ENCODE data around the gene PDE11A. TPM values are rescaled to one million over a fixed set of nuclear protein-coding genes. Genes with fewer than 3 reads are reported as not detected.

Gene PDE11A
- total and polyA plus RNA-seq, 2 experiments from 2014 or later, result 0.08 to 0.73 TPM

DNA sequence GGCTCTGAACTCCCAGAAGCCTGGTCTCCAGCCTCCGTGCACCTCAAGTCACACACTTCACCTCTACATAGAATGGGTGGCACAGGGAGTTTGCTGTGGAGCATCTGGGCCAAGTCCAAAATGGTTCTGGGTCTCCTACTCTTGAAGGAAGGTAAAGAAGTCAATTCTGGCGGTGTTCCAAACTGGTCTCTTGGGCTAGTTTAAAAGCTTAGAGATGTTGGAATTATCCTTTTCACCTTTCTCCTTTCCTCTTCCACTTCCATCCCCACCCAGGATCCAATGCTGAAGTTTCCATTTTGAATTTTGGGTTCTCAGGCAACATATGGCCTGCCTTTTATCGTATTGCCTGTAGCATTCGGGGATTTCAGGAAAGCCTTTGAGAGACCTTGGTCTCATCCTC lies 325.2 kb downstream of the PDE11A start:
- Histone ChIP-seq H4K20me1 (replicated peaks; ENCODE audit: insufficient read depth) (peaks cover 5% of the 10 kb centered on the region), H3K27me3 (ENCODE audit: insufficient read depth) (peaks cover 3% of the 10 kb centered on the region; the same call in 1 of the 2 replicates), H3F3A (replicated peaks; ENCODE audit: low read depth) (no peaks in the 10 kb centered on the region), H3K79me2 (replicated peaks; ENCODE audit: insufficient read depth) (no peaks in the 10 kb centered on the region), H3K4me2 (no peak overlapping the region), H3K36me3 (ENCODE audit: insufficient read depth) (no peaks in the 10 kb centered on the region), H3K4me3 (no peak overlapping the region), H3K9me2 (ENCODE audit: insufficient read depth) (no peaks in the 10 kb centered on the region), H3K27ac (ENCODE audit: low read depth) (no peak overlapping the region), H2AFZ (no peak overlapping the region), H3K4me1 (ENCODE audit: insufficient read depth) (no peaks in the 10 kb centered on the region; the same call in 1 of the 2 replicates)
- Mint-ChIP-seq H3K27ac (no peak overlapping the region), H3K4me3 (no peak overlapping the region), H3K9me3 (no peaks in the 10 kb centered on the region), H3K27me3 (ENCODE audit: insufficient read depth, low read depth, poor library complexity) (no peaks in the 10 kb centered on the region), H3K36me3 (ENCODE audit: low read depth) (no peaks in the 10 kb centered on the region), H3K4me1 (peaks cover 5% of the 10 kb centered on the region; the same call in 2 of the 3 replicates)
- TF ChIP-seq EZH2 (IDR thresholded peaks at IDR 0.05; ENCODE audit: low read depth, unreplicated experiment) (no peak), POLR2AphosphoS5 (IDR thresholded peaks at IDR 0.05; ENCODE audit: low read depth) (no peak), STAT1 (IDR thresholded peaks at IDR 0.05; ENCODE audit: unreplicated experiment) (no peak), ZNF114 (CRISPR knock-in tag; IDR thresholded peaks at IDR 0.05) (no peak), EZH2phosphoT487 (IDR thresholded peaks at IDR 0.05; ENCODE audit: unreplicated experiment) (no peak), NANOG (IDR thresholded peaks at IDR 0.05; ENCODE audit: borderline replicate concordance) (no peak), ZNF331 (CRISPR knock-in tag; IDR thresholded peaks at IDR 0.05; ENCODE audit: low read depth) (no peak), CREB1 (CRISPR knock-in tag; IDR thresholded peaks at IDR 0.05; ENCODE audit: low read depth) (no peak)
- TF ChIP-seq, protein P1, sequence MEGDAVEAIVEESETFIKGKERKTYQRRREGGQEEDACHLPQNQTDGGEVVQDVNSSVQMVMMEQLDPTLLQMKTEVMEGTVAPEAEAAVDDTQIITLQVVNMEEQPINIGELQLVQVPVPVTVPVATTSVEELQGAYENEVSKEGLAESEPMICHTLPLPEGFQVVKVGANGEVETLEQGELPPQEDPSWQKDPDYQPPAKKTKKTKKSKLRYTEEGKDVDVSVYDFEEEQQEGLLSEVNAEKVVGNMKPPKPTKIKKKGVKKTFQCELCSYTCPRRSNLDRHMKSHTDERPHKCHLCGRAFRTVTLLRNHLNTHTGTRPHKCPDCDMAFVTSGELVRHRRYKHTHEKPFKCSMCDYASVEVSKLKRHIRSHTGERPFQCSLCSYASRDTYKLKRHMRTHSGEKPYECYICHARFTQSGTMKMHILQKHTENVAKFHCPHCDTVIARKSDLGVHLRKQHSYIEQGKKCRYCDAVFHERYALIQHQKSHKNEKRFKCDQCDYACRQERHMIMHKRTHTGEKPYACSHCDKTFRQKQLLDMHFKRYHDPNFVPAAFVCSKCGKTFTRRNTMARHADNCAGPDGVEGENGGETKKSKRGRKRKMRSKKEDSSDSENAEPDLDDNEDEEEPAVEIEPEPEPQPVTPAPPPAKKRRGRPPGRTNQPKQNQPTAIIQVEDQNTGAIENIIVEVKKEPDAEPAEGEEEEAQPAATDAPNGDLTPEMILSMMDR (conservative IDR thresholded peaks at IDR 0.05; ENCODE audit: low read depth in 2 of 2), result no peak
- TF ChIP-seq, protein P2, sequence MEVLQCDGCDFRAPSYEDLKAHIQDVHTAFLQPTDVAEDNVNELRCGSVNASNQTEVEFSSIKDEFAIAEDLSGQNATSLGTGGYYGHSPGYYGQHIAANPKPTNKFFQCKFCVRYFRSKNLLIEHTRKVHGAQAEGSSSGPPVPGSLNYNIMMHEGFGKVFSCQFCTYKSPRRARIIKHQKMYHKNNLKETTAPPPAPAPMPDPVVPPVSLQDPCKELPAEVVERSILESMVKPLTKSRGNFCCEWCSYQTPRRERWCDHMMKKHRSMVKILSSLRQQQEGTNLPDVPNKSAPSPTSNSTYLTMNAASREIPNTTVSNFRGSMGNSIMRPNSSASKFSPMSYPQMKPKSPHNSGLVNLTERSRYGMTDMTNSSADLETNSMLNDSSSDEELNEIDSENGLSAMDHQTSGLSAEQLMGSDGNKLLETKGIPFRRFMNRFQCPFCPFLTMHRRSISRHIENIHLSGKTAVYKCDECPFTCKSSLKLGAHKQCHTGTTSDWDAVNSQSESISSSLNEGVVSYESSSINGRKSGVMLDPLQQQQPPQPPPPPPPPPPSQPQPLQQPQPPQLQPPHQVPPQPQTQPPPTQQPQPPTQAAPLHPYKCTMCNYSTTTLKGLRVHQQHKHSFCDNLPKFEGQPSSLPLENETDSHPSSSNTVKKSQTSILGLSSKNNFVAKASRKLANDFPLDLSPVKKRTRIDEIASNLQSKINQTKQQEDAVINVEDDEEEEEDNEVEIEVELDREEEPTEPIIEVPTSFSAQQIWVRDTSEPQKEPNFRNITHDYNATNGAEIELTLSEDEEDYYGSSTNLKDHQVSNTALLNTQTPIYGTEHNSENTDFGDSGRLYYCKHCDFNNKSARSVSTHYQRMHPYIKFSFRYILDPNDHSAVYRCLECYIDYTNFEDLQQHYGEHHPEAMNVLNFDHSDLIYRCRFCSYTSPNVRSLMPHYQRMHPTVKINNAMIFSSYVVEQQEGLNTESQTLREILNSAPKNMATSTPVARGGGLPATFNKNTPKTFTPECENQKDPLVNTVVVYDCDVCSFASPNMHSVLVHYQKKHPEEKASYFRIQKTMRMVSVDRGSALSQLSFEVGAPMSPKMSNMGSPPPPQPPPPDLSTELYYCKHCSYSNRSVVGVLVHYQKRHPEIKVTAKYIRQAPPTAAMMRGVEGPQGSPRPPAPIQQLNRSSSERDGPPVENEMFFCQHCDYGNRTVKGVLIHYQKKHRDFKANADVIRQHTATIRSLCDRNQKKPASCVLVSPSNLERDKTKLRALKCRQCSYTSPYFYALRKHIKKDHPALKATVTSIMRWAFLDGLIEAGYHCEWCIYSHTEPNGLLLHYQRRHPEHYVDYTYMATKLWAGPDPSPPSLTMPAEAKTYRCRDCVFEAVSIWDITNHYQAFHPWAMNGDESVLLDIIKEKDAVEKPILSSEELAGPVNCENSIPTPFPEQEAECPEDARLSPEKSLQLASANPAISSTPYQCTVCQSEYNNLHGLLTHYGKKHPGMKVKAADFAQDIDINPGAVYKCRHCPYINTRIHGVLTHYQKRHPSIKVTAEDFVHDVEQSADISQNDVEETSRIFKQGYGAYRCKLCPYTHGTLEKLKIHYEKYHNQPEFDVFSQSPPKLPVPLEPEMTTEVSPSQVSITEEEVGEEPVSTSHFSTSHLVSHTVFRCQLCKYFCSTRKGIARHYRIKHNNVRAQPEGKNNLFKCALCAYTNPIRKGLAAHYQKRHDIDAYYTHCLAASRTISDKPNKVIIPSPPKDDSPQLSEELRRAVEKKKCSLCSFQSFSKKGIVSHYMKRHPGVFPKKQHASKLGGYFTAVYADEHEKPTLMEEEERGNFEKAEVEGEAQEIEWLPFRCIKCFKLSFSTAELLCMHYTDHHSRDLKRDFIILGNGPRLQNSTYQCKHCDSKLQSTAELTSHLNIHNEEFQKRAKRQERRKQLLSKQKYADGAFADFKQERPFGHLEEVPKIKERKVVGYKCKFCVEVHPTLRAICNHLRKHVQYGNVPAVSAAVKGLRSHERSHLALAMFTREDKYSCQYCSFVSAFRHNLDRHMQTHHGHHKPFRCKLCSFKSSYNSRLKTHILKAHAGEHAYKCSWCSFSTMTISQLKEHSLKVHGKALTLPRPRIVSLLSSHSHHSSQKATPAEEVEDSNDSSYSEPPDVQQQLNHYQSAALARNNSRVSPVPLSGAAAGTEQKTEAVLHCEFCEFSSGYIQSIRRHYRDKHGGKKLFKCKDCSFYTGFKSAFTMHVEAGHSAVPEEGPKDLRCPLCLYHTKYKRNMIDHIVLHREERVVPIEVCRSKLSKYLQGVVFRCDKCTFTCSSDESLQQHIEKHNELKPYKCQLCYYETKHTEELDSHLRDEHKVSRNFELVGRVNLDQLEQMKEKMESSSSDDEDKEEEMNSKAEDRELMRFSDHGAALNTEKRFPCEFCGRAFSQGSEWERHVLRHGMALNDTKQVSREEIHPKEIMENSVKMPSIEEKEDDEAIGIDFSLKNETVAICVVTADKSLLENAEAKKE (CRISPR knock-in tag; IDR thresholded peaks at IDR 0.05), result no peak
- TF ChIP-seq, protein P3, sequence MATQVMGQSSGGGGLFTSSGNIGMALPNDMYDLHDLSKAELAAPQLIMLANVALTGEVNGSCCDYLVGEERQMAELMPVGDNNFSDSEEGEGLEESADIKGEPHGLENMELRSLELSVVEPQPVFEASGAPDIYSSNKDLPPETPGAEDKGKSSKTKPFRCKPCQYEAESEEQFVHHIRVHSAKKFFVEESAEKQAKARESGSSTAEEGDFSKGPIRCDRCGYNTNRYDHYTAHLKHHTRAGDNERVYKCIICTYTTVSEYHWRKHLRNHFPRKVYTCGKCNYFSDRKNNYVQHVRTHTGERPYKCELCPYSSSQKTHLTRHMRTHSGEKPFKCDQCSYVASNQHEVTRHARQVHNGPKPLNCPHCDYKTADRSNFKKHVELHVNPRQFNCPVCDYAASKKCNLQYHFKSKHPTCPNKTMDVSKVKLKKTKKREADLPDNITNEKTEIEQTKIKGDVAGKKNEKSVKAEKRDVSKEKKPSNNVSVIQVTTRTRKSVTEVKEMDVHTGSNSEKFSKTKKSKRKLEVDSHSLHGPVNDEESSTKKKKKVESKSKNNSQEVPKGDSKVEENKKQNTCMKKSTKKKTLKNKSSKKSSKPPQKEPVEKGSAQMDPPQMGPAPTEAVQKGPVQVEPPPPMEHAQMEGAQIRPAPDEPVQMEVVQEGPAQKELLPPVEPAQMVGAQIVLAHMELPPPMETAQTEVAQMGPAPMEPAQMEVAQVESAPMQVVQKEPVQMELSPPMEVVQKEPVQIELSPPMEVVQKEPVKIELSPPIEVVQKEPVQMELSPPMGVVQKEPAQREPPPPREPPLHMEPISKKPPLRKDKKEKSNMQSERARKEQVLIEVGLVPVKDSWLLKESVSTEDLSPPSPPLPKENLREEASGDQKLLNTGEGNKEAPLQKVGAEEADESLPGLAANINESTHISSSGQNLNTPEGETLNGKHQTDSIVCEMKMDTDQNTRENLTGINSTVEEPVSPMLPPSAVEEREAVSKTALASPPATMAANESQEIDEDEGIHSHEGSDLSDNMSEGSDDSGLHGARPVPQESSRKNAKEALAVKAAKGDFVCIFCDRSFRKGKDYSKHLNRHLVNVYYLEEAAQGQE (IDR thresholded peaks at IDR 0.05; ENCODE audit: unreplicated experiment), result no peak
- DNase-seq (ENCODE audit: low spot score), result no peak
- no peak for ATAC-seq
